GM18909 (cell line): ENCODE results near the gene NPAS3.

Experiments used
- ATAC-seq: cut with Tn5 transposase; IDR thresholded peaks from one replicate; pipeline ENCODE4 v1.9.1; 2021; ENCODE audit warnings: mild to moderate bottlenecking; ENCODE audit not compliant: unreplicated experiment, poor library complexity

Gene NPAS3

DNA sequence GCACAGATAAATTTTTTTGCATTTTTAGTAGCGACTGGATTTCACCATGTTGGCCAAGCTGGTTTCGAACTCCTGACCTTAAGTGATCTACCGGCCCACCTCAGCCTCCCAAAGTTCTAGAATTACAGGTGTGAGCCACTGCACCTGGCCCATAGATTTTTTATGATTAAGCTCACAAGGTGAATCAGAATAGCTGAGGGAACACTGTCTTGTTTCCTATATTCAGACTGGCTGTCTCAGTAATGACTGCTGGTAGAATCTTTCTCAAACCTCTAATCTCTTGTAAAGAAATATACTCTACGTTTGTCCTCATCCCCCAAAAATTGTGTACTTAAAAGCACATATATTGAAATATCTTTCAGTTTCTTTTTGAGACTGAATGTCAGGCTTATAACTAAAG lies 650.1 kb downstream of the NPAS3 start:
- no peak for ATAC-seq

DNA sequence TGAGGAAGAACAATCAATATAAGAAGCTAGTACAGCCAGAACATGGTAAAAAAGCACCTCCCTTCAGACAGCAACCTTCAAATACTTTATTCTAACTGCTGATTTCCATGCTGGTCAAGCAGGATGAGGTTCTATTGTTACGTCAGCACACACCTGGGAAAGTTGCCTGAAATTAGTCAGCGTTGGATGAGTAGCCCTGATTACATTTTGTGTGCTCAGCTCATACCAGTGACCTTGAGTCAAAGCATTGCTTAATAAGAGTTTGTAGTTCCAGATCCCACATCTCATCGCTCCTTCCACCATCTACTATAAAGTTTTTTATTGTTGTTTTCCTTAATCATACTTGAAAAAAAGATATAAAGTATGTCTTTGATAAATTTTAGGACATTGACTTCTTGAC lies 650.7 kb downstream of the NPAS3 start:
- ATAC-seq: no peak

DNA sequence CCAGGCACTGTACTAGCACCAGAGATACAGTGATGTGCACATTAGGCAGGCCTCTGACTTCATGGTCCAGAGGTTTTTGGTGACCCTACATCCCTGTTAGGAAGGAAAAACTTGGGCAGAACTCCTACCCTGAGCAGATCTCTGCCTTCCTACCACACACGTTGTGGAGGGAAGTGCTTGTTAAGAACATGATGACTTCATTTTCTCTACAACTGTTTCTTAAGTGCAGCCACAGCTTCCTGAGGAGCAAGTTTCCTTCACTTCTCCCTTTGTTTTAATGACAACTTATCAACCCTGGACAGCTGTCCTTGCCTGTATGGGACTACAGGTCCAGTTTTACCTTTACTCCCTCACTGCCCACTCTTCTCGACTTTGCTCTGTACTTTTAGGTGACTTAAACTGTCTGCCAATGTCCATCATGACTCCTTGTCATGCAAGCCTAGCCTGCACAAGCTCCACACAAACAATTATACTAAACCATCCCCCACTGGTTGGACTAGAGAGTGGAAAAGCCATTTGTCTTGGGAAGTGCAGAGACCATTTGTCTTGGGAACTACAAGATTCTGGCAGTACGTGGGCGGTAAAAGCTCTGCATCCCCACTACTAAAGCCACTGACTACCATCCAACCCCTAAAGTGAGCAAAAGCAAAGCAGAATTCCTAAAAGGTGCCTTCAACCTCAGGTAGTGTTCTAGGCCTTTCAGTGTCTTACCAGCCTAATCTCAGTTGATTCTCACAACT lies 652.4 kb downstream of the NPAS3 start:
- ATAC-seq: no peak

DNA sequence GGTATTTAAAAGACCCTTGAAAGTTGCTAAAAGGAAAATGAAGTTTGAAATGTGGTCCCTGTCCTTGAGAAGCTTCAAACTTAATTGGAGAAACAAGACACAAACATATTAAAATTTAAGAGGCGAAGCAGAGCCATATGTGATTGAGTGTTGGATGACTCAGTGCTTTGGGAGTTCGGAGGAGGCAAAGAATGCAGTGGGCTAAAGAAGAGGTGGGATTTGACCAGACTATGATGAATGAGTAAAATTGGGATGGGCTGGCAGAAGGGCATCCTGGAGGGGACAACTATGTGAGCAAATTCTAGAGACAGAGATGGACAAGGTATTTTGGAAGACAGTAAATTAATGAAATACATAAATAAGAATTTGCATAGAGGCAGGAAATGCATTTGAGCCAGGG lies 653.6 kb downstream of the NPAS3 start:
- no peak for ATAC-seq

DNA sequence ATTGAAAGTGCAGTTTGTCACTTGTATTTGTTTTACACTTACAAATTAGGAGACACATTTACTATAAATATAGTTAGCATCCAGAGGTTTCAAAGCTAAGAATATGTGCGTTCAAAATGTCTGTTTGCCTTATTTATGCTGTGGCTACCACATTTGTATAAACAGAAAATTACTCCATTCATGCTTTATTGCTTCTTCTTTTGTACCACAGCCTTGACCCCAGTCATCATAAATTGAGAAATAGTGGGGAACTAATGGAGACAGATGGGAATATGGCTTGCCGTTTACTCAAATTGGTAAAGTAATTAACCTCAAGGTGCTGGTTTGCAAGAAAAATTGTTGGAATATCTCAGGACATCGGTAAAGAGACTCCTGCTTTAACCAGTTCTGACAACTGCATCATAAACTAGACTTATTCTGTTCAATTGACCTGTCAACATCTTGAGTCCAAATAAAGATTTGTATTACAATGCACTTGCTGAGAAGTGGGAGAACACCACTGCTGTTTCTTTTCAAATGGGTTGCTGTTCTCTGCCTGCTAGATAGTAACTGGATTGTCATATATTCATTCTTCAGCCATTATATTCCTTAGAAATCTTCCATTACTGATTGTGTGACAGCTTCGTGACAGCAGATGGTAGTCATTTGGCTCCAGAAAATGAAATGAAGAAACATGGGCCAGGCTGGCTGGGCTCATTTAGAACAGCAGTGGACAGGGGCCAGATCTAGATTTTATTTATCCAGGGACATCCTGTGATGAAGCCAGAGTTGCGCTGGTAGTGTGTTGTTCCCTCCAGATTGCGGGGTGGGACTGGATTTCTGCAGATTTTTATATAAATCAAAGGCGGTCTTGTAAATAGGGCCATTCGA lies 657.8 kb downstream of the NPAS3 start:
- no peak for ATAC-seq

DNA sequence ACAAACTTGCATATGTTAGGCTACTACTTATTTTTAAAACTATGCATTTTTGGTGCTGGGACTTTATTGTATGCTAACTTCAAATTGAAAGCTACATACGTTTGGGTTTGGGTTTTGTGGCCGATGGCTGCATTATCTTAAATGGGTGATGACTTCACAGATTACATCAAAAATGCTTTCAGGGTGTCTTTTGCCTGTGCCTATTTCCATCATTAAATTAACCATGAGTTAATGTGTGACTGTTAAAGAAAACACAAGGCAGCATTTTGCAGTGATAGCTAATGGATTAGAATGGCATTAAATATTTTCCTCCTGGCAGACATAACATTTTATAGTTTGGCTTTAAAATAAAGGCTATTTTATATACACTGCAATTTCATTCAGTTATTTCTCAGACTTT lies 659.9 kb downstream of the NPAS3 start:
- ATAC-seq: no peak

DNA sequence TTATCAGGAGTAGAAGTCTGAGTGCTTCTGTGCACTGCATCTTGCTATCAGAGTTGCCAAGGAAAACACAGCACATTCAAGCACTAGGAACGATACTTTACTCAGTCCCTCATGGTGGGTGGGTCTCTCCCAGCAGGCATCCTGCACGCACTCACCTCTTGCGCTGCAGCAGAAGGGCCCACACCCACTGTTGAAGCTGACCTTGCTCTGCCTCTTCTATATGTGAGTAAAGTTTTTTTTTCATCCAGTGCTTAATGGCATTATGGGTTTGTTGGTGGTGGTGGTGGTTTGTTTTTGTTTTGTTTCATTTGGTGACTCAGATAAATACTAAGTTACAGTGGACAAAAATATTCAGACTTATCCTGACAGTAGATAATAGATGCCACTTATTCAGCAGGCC lies 663.7 kb downstream of the NPAS3 start:
- no peak for ATAC-seq

DNA sequence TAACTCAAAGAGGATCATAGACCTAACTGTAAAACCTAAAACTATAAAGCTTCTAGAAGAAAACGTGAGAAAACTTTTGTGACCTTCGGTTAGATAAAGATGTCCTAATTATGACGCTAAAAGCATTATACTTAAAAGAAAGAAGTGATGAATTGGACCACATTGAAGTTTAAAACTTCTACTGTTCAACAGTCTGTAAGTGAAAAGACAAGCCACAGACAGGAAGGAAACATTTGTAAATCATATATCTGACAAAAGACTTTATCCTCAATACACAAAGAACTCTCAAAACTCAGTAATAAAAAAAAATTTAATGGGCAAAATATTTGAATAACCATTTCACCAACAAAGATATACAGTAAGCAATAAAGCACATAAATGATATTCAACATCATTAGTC lies 667.9 kb downstream of the NPAS3 start:
- no peak for ATAC-seq

DNA sequence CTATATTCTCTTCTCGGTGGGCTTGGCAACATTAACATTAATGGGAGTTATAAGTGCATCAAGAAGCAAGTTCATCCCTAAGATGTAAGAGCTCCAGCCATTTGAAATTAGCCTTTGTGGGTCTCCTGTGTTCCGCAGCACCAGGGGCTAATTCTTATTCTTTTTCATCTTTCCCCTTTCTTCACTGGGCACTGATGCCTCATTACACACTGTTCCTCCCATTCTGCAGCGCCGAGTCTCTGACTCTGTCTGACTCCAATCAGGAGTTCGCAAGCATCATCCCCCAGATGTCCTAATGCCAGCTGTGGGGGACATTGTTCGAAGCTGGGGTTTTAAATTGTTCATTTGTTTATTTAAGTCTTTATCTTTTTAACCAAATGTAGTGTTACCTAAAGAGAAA lies 670.9 kb downstream of the NPAS3 start:
- ATAC-seq: no peak

DNA sequence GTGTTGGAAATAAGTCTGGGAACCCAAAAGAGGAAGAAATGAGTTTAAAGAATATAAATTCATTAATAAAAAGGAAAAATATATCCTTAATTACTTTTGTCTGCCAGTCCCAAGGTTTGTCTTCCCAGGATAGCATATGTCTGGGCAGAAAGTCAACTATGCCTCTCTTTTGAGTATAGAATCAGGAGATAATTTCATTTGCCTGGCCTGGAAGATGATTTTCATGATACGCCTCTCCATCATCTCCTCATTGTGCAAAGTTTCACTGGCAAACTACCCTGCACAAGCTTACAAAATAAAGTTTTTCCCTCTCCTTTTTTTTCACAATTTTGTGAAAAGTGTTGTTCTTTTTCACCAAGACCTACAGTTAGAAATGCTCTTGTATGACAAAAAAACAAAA lies 671.4 kb downstream of the NPAS3 start:
- no peak for ATAC-seq

DNA sequence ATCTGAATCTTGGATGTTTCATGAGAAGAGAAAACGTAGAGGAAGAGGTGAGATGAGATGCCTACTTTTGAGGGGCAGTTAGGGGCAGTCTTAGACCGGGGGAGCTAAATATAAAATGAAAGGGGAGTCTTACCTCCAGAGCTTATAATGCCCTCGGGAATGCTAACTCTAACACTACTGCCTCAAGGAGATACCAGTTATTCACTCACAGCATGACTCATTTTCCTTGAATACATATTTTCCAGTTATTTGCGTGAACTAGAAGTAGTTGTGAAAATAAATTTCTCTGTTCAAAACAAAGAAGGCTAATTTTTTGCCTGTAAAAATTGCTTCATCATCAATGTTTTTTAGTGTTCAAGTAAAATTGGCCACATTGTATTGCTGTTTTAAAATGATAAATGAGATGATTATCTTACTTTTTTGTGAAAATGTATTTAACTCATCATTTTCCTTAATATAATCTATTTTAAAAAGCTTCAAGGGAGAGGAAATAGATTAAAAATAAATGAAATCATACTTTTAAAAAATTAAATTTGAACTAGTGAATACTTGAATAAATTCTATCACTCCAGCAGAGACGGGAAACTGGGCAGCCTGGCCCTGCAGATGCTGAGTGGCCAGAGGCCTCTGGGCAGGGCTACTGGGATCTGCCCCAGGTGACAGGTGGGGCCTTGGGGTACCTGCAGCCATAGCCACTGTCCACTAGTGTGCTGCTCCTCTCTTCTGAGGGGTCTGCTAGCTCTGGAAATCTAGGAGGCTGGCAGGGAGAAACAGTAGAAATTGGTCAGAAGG lies 672.9 kb downstream of the NPAS3 start:
- no peak for ATAC-seq

DNA sequence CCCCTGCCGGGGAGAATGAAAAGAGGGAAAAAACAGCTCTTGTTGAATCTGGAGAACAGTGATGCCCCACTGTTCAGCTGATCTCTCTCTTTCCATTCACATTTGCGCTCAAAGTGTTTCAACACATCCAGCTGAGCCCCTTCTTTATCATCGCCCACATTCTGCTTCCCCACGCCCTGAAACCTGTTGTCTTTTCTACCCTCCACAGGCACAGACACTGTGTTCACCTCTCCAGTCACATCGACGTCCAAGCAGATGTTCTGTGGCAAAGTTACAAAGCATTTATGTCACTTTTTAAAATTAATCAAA lies 673.5 kb downstream of the NPAS3 start:
- no peak for ATAC-seq

DNA sequence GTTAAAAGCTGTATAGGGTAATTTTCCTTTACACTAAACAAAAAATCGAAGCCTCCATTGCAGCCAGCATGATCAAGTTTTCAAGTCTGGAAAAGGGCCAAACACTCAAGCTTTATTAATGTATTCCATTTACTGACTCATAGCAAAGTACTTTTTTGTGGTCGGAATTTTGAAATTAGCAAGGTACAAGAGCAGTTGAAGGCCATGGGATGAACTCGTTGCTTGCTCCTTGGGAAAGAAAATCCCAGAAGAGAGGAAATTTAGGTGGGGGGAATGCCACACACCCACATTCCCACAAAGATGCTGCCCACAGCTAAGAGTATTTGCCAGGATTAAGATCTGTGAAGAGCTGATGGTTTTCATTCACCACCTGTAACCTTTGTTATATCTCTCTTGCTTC lies 678.5 kb downstream of the NPAS3 start:
- ATAC-seq: no peak

DNA sequence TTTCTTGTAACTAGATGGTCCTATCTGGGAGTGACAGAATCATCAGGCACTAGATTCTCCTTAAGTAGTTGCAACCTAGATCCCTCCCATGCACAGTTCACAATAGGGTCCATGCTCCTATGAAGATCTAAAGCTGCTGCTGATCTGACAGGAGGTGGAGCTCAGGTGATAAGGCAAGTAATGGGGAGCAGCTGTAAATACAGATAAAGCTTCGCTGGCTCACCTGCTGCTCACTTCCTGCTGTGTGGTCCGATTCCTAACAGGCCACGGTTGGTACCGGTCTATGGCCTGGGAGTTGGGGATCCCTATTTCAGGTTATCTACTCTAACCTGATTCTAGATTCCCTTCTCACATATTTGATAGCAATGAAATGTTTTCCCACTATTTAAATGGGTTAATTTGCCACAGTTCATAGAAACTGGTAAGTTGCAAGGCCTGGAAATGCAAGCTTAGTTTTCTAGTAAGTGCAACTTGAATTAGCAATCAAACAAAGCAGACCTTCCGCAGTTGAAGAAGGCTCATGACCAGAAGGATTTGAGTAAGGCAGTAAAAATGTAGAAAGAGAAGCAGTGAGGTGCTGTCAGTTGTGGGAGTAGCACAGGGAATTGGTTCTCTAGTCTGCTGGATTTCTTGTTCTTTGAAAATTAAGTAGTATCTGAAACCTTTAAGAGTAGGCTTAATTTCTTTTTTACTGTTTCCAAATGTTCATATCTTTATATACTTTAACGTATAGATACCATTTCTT lies 679.9 kb downstream of the NPAS3 start:
- no peak for ATAC-seq

DNA sequence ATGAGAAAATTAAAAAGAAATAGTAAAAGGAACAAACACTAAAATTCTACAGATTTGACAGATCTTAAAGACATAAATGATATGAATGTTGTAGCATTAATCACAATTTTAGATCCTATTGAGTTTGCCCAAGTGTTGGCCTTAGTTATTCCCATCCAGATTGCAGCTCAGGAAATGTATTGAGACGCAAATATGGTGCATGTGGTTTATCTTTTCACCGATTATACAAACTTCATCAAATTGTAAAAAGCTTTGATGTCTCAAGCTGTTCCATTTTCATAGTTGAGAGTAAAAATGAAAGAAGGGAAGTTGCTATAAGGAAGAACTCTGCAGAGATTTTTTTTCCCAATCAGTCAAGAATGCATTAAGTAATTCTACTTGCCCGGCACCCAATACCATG lies 683.8 kb downstream of the NPAS3 start:
- no peak for ATAC-seq

DNA sequence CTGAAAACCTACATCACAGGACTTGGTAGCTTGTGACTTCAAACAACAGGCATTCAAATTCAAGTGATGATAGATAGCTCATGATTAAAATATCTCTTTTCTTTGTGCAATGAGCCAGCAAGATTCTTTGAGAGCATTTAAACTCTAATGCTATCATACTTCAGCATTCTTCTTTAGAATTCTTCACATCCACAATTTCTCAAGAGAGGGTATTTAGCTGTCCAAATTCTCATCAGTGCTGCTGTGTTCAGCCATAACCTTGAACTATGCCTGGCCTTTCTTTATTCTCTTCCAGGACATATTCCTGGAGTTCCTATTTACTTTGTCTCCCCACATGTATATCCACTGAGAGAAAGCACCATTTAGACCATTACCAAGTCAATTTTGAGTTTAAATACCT lies 691.1 kb downstream of the NPAS3 start:
- no peak for ATAC-seq

DNA sequence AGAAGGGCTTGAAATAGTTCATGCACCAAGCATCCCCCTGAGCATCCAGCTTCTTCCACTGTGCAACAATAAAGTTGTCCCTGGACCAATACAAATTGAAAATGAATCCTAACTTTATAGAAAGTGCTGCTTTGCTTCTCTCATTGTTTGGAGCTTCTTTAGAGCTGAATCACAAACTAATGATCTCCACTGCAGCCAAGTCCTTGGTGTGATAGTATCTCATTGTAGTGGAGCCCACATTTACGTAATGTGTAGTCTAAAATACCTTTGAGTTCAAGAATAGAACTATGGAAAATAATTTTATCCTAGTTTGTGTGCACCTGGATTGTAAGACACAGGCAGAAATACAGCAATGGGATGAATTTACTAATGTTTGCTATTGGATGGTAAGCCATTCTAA lies 692.3 kb downstream of the NPAS3 start:
- ATAC-seq: no peak

DNA sequence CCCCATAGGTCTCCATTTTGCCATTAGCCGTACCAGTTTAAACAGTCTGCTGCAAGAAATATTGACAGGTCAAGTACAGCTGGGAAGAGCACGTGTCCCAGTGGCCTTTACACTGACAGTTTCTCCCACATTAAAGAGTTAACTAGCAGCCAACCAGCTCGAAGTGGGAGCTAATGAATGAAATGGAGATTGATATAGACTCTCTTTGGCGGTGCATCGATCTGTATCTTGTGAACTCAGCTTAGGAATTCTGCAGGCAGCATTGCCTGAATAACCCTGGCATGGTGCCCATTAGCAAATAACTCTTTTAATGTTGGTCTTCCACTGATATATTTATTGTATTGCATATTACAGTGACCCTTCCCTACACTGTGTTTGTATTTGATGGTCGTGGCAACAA lies 692.8 kb downstream of the NPAS3 start:
- no peak for ATAC-seq

DNA sequence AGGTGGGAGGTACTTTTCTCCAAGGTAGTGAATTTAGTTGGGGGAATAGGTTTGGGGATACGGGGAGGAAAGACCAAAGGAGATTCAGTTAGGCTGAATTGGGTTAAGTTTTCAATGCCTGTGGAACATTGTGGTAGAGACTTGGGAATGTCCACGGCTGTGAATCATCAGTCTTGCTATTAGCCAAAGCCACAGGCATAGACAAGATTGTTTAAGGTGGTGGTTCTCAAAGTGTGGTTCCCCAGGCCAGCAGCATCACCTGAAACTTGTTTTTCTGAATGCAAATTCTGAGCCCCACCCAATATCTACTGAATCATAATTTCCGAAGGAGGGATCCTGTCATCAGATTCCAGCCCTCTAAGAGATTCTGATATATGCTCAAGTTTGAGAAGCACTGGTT lies 696.0 kb downstream of the NPAS3 start:
- no peak for ATAC-seq

DNA sequence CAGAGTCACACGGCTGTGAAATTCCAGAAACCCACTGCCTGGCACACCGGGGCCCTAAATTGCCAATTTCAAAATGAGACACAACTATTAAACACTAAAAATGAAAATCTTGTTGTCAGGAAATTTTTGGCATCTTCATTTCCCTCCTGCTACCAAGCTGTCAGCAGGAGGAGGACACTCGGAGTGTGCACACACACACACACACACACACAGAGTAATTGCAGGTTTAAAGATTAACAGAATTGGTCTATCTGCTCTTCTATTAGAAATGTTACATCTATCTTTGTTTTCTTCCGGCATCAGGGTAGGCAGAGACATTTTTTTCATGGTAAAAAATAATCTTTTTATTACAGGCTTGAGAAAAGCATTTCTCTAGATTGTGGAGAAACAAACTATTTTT lies 698.0 kb downstream of the NPAS3 start:
- no peak for ATAC-seq

DNA sequence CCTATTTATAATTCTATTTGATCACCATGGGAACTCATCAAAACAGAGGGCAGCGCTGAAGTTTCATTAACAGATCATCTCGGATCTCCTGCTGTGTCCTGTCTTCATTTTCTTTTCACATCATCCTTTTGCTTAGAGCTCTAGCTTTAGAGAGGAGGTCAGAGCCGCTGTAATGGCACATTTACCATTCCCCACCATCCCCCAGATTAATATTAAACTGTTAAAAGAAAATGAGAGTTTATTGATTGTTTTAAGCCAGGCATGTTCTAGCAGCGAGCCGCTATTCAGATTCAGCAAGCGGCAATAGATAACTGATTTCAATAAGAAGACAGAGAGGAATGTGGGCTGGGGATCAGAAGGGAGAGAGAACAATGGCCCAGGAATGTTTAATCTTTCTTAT lies 703.4 kb downstream of the NPAS3 start:
- no peak for ATAC-seq
